Activated CD4-positive, alpha-beta T cell treated with anti-CD3 and anti-CD28 coated beads for 24 hours (primary cell): ENCODE data around the gene AMIGO1.

Source experiments
- DNase-seq, 2 donors: peaks; one replicate each; pipeline ENCODE4 v3.0.0-alpha.2; 2020; ENCODE audit warnings: low read depth in 2 of 2

AMIGO1 gene

DNA sequence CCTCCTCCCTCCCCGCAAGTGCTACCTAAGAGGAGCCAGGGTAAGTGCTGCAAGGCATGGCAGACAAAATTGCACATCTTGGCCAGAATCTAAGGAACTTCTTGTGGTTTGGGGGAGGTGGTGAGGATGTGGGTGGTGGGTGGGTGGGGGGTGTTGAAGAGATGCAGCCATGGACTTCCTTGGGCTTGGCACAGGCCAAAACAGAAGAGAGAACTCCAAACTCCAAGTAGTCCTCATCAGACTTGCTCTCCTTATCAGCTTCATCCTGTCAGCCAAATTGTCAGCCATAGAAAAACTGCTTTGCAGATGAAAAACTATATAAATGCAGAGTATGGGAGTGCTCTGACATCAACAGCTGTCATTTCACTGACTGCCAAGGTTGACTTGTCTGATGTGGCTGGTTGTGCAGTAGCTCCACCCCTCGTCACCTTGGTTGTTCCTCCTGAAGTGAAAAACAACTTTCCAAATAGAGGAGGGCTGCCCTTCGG, 7.1 kb downstream of the AMIGO1 start:
- DNase-seq: no peak

DNA sequence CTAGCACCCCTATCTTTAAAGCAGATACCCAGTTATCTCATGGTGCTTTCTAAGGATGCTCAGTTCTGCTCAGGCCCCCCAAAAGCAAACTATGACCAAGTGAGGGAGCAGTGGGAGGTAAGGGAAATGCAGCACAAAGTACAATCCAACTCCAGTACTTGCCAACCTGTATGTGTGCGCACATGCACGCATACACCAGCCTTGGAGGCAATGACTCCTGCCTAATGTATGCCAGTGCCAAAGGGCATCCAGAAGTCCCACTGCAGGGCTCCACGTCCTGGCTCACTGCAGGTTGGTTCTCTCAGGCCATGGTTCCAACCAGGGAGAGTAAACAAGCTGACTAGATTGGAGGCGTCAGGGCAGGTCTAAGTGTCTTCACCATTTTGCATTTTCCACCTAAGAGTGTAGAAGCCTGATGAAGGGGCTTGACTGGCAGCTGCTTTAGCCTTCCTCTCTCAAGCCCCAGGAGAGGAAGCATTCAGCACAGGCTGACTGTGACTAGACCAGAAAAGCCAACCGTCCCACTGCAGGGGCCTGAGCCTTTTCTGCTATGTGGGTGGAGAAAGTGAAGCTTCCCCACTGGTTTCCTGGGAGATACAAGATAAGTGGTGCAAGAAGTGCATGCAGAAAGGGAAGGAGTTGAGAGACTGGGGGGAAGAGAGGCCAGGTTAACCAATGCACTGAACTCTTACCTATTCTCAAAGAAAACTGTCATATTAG, 7.7 kb downstream of the AMIGO1 start:
- no peak for DNase-seq

DNA sequence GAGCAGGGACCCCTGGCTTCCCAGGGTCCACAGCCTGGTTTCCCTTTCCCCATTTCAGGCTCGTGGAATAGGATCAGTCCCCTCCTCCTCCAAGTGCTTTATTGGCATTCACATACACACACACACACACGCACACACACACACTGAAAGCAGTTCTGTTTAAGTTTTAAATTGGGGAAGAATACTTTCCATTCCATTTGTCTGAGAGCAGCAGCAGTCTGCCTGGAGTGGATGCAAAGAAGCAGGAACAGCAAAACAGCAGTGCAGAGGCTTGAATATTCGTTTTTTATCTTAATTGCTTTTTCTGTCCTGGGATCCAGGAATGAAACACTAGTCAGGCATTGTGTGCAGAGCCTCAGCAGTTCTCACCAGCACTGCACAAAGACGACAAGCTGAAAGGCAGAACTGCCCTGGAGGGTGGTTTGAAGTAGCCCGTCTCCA, 8.6 kb downstream of the AMIGO1 start:
- DNase-seq: no peak

DNA sequence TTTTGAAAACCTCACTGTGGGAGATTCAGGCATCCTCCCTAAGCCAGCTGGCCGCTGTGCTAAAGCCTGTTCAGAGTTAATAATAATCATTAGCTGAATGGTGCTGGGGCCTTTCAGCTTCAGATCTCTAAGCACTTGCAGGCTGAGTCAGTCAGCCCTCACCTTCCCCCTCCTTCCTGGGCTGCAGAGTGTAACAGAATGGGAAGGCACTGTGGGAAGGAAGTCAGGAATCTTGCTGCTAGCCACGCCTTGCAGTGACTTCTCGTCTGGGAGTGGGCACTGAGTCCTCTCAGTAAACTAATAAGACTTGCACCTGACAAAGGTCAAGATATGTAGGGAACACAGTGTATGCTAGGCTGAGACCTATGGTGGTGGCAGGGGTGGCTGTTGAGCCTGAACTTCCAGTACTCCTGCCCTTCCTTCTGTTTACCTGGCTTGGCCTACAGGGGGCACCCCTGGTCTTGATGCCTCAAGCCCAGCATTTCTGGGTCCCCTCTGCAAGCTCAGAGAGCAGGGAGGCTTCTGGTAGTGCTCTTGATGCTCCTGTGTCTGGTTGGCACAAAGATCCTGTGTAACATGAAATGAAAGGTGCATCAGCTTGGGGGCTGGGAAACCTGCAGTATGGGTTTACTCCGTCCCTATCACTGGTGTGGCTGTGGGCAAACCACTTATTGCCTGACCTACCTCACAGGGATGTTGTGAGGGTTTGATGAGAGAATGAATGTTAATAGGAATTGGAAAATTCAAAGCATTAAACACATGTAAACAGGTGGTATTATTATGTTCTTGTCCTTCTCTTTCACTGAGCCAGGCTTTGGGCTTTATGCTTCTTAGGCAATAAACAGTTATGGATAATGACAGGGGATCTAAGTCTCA, 9.6 kb downstream of the AMIGO1 start:
- DNase-seq: peak in 1 of 2 donors; percentile 52

GRCh38 chr1:109499081-109499480, 10.4 kb downstream of the AMIGO1 start:
- DNase-seq: no peak

DNA sequence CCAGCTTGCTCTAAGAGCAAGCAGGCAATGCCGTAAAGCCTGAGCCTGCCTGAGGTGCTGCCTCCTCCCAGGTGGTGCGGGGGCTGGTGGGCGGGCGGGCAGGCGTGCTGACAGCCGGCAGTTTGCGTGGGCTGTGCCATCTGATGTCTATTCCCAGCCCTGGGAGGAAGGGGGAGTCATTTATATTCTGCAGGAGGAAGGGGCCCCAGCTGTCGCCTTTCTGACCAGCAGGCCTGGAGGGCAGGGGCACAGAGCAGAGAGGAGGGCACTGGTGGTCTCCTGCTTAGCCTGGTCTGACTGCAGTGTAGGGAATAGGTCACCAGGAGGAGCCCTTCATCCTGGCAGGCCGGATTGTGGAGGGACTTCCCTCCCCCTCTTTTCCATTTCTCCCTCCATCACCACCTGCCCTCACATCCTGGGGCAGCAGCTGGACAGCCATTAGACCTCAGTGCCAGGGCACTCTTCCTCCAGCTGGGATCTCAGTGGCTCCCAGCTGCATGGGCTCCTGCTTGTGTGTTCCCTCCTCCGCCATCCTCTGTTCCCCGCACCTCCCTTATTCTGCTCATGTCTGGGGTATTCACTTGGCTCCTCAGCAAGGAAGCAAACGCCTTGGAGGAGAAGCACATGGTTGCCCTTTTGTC, 11.2 kb downstream of the AMIGO1 start:
- DNase-seq: no peak

DNA sequence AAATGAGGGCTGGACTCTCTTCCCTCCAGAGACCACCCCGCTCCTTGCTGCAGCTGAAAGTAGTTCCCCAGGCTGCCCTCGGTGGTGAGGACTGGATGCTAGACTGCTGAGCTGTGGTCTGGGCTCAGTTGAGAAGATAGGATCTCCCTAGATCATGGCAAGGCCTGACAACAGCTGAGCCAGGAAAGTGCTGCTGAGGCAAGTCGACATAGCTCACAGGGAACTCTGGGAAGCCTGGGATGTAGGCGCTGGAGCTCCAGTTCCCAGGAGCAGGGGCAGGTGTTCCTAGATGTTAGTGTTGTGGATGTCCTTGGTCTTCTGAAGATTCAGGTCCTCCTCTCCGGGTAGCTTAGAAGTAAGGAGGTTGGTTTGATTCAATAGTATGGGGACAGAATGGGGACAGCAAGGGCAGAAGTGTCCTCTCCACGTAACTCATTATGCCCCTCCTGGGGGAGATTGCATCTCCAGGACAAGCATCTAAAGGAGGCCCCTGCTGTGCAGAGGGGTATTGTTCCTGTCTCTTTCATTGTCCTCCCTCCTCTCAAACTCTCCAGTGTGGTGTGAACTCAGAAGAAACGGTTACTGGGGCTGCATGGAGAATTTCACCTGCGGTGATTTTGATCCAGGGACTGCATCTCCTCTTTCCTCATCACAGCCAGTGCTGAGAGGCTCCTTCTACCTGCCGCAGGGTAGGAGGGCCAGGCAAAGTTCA, 11.9 kb downstream of the AMIGO1 start:
- DNase-seq: no peak

DNA sequence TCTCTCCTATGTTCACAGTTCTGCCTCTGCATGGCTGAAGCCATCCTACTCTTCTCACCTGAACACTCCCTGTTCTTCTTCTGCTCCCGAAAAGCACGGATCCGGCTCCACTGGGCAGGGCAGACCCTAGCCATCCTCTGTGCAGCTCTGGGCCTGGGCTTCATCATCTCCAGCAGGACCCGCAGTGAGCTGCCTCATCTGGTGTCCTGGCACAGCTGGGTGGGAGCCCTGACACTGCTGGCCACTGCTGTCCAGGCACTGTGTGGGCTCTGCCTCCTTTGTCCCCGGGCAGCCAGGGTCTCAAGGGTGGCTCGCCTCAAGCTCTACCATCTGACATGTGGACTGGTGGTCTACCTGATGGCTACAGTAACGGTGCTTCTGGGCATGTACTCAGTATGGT, 13.8 kb downstream of the AMIGO1 start:
- no peak for DNase-seq

GRCh38 chr1:109493805-109494539, 15.6 kb downstream of the AMIGO1 start, which contains the start of gene CYB561D1:
TSS of gene CYB561D1 (plus strand) at chr1:109494094. CDS start at chr1:109494140, 46 bp downstream.
- DNase-seq: peak; percentile 82 to 85

- DNase-seq: no peak
These were observed 16.3 kb downstream of the AMIGO1 start for GRCh38 chr1:109493227-109493626.

DNA sequence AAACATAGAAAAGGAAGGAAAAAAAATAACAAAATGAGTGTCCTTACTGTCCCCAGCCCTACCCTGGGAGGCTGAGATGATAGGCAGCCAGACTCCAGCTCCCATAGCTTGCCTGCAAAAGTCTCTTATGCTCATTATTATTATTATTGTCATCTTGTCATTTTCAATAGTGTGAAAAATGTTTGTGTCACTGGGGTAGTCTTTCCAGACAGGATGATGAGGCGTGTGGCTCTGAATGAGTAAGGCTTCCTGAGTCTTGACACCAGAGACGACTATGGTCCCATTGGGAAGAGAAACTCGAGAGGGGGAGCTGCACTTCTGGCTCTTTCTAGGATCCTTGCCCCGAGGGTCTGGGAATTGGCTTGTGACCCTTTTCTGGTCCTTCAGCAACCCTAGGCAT, 16.7 kb downstream of the AMIGO1 start:
- DNase-seq: no peak

DNA sequence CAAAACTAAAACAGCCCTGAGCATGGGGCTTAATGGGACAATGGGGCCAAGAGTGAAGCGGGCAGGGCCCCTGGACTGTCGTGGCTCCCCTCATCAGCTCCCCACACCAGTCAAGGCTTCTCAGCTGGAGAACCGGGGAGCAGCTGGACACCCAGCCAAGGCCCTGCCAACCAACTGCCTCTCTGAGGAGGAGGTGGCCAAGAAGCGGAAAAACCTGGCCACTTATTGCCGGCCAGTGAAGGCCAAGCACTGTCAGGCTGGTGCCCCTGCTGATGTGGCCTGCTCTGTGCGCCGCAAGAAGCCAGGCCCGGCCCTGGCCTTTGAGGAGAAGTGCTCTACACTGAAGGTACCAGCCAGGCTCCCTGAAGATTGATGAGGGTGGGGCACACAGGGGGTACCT, 18.2 kb downstream of the AMIGO1 start:
- DNase-seq: no peak

- no peak for DNase-seq
These were observed 18.6 kb downstream of the AMIGO1 start for GRCh38 chr1:109490934-109491302.

DNA sequence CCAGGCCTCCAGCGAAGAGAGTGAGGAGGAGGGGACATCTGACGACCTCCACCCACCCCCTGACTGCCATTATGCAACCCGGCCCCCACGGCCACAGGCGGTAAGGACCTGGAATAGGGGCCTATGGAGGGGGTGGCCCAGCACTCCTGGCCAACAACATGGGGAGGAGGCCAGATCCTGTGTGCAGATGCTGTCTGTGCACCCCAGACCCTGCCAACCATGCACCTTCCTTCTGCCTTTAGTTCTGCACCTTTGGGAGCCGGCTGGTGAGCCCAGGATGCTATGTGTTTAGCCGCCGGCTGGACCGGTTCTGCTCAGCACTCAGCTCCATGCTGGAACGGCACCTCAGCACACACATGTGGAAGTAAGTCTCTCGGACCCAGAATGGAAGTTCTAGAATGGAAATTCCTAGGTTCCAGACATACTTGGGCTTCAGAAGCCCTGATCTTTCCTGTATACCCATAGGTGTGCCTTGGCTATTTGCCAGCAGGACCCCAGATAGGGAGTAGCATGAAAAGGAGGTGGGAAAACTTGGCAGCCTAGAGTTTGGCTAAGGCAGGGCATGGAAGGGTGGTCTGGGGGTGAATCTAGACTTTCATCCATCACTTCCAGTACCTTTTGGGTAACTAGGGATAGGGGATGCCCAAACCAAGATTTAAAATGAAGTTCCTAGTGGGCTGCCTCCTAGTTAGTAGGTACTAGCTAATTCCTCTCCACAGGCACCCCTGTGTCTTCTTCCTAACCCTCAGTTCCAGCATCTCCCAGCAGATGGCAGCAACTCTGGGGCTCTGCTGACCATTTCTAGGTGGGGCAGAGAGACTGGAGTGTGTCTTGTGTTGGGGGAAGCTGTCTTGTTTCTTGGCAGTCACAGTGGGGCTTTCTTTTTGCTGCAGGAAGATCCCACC, 19.2 kb downstream of the AMIGO1 start:
- peak; percentile 54 to 58 for DNase-seq

DNA sequence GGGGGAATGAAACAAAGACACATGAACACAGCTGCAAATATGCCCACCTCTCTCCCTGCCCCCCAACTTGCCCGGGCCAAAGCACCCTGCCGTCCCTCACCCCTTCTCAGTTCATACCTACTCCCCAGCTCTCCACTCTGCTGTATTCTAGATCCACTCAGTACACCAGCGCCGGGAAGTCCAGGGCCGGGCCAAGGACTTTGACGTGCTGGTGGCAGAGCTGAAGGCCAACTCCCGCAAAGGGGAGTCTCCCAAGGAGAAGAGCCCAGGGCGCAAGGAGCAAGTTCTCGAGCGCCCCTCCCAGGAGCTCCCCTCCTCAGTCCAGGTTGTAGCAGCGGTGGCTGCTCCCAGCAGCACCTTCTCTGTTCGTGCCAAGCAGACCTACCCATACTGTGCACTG, 20.8 kb downstream of the AMIGO1 start:
- no peak for DNase-seq

DNA sequence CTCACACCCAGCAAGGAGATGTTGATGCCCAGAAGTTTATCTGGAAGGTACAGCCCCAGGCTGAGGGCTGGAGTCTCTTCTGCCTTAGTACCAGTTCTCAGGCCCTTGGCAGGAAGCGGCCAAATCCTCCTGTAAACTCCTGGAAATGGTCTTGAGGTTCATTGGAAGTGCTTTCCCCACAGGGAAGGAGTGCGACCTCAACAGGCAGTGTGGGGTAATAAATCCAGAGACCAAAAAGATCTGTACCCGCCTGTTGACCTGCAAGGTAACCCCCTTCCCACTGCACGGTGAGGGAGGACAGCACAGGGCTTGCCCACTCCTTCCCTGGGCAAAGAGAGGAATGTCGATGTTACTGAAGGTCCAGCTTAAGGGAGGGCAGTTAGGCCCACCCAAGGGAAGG, 21.3 kb downstream of the AMIGO1 start:
- no peak for DNase-seq

DNA sequence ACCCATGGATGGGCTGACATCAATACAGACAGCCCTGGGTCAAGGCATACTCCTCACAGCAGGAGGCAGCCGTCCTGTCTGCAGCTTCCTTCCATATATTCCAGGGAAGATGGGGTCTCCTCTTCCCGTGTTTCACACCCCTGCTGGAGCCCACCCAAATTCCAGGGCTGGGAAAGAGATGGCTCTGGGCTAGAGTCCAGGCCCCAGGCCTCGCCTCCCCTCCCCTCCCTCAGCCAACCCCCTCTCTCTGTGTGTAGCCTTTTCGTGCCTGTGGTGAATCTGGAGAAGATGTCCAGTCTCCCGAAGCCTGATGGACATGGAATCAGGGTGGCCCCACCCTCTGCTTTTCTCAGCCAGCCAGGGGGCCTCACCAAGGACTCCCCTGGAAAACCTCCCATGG, 22.3 kb downstream of the AMIGO1 start:
- DNase-seq: no peak

DNA sequence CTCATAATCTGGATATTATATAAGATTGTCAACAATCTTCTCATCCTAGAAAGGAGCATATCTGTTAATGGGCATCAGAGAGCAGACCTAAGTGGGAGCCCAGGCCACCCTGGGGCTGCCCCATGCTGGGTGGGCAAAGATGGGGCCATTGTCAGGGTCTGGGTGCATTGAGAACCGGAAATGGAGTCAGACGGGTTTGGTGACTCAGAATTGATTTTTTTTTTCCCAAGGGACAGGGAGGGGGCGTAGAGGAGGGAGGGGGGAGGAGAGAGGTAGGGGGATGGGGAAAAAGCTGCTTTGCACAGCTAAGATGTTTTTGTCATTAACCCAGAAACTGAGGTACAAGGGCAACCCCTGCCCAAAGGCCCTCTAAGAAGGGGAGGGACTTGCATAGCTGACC, 24.5 kb downstream of the AMIGO1 start:
- DNase-seq: no peak

- DNase-seq: no peak
These were observed 25.0 kb downstream of the AMIGO1 start for GRCh38 chr1:109484519-109484975.
